ENCODE results near the gene GADD45G. TPM values are rescaled to one million over a fixed set of nuclear protein-coding genes. Genes with fewer than 3 reads are reported as not detected.

GADD45G gene
- total and polyA plus RNA-seq, 10 of the 15 experiments (the other 5 are each of a cell fraction or from before 2014, with no cell fraction given), result 0.07 to 1.00 (median 0.29) TPM; not detected in 4

DNA sequence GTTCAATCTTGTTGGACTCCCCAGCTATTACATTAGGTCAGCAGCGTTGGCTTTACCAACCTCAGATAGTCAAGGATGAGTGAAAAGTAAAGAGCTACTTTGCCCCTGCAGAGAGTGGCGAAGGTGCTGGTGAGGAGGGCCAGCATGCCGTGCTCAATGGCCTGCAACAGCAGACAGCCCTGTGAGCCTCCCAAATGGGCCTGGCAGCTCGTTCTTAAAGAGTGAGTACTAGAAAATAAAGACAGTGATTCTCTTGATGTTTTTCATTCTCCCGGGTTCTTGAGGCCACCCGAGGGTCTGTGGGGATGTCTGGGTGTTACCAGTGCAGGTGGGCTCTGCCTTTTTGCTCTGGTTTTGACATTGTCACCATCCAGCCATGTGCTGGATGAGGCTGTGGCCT is 16.2 kb downstream of the GADD45G start (continued):
- TF ChIP-seq EZH2 (IDR thresholded peaks at IDR 0.05; ENCODE audit: borderline replicate concordance, control insufficient read depth, low read depth, low read length) (no peak), ZNF274 (IDR thresholded peaks at IDR 0.05; ENCODE audit: insufficient read depth, insufficient read length) (no peak)
- TF ChIP-seq, protein P1, sequence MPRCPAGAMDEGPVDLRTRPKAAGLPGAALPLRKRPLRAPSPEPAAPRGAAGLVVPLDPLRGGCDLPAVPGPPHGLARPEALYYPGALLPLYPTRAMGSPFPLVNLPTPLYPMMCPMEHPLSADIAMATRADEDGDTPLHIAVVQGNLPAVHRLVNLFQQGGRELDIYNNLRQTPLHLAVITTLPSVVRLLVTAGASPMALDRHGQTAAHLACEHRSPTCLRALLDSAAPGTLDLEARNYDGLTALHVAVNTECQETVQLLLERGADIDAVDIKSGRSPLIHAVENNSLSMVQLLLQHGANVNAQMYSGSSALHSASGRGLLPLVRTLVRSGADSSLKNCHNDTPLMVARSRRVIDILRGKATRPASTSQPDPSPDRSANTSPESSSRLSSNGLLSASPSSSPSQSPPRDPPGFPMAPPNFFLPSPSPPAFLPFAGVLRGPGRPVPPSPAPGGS (IDR thresholded peaks at IDR 0.05; ENCODE audit: borderline replicate concordance, insufficient read depth, low read depth, low read length, poor library complexity, severe bottlenecking), result no peak

DNA sequence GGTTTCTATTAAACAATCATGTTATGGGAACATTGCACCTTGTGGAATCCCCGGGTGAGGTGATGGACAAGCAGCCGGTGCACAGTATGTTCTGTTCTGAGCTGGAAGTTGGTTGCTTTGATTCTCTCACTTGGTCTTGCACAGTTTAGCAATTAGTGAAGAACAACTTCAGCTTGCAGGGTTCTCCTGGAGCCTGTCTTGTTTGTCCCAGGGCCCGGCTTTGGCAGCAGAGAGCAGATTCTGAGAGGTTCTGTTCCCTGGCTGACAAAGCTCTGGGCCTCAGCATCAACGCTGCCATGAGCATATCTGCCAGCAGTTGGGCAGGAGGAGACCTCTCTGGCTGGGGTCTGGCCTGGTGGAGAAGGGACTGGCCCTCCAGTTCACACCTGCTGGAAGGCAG is 16.9 kb downstream of the GADD45G start:
- TF ChIP-seq SIN3A (IDR thresholded peaks at IDR 0.05; ENCODE audit: low read depth, low read length) (no peak), NFYB (IDR thresholded peaks at IDR 0.05; ENCODE audit: insufficient read depth, low read depth, low read length) (no peak)
- ATAC-seq, result no peak

More for the DNA sequence above, 16.9 kb downstream of the GADD45G start:
- SMC1A ChIA-PET (ENCODE audit: uncharacterized antibody, unreplicated experiment), result interaction anchor here (1.4 to 1.6 kb wide), 2 partner anchors 11 to 24 kb away, joined by 3 to 5 read pairs; no protein-coding TSS in a partner anchor
- Histone ChIP-seq H3K27me3 (replicated peaks in 1 of 2; ENCODE audit: control insufficient read depth in 2 of 2, insufficient read depth in 2 of 2, low read length in 1 of 2) (peaks cover 4 to 7% of the 10 kb centered on the region in 2 experiments; a peak in 3 of 4 replicates), H3K9me3 (replicated peaks; ENCODE audit: control insufficient read depth, insufficient read depth, low read length) (no peaks in the 10 kb centered on the region), H3K27ac (ENCODE audit: control insufficient read depth, insufficient read depth) (no peak overlapping the region), H3K36me3 (ENCODE audit: control insufficient read depth in 2 of 2, insufficient read depth in 2 of 2, low read length in 1 of 2) (no peaks in the 10 kb centered on the region), H3K4me2 (ENCODE audit: control insufficient read depth, insufficient read depth) (no peak overlapping the region), H2AFZ (ENCODE audit: control insufficient read depth, low read depth, low read length) (no peak overlapping the region), H3K79me2 (ENCODE audit: control insufficient read depth, insufficient read depth, low read length) (no peaks in the 10 kb centered on the region), H3K4me1 (ENCODE audit: control insufficient read depth, insufficient read depth, low read length) (no peaks in the 10 kb centered on the region), H4K20me1 (ENCODE audit: control insufficient read depth, insufficient read depth) (no peaks in the 10 kb centered on the region), H3K9ac (ENCODE audit: control insufficient read depth, insufficient read depth, low read length) (no peak overlapping the region), H3K4me3 (no peak overlapping the region)
- intact Hi-C loops (cut with micrococcal nuclease; ENCODE audit: unreplicated experiment) (no loop called here), in situ Hi-C loops (cut with MboI) (no loop called here)
- BruUV-seq (replicated peaks), result no TSS peak
- FAIRE-seq (no peak), DNase-seq (ENCODE audit: low read depth, low spot score) (no peak)
- RAD21 ChIA-PET (ENCODE audit: unreplicated experiment), result interaction anchor here (1.4 kb wide), 1 partner anchor 19 kb away, joined by 3 read pairs; no protein-coding TSS in a partner anchor
- WGBS (ENCODE audit: insufficient coverage, insufficient replicate concordance, low lambda C conversion rate, missing lambda C conversion rate), result 39% methylated on average over 4 of the region's 4 CpGs
- CTCF ChIA-PET, result interaction anchor here (1.5 kb wide), 1 partner anchor 19 kb away, joined by 4 read pairs; no protein-coding TSS in a partner anchor
- POLR2A ChIA-PET, result no interaction called here

All from GM12878 (cell line).